Hepatic stellate cell (primary cell): ENCODE results near the gene HHAT.
"Not testable (repeated sequence)": the region's sequence is repeated elsewhere in the genome, so short reads cannot be mapped to it uniquely, and the experiment has no call there.

Experiments
- DNase-seq: peaks from one replicate; pipeline ENCODE4 v3.0.0; 2011; ENCODE audit warnings: low spot score

HHAT gene

GRCh38 chr1:210397252-210397651, 68.5 kb downstream of the HHAT start:
- DNase-seq, result no peak

GRCh38 chr1:210397681-210398080, 69.0 kb downstream of the HHAT start:
- no peak for DNase-seq

- DNase-seq, result no peak
These were observed 69.8 kb downstream of the HHAT start for GRCh38 chr1:210398466-210398865.

GRCh38 chr1:210400043-210400840, 71.5 kb downstream of the HHAT start:
- peak; percentile 70 for DNase-seq

GRCh38 chr1:210402560-210402959, 73.9 kb downstream of the HHAT start:
- DNase-seq, result no peak

- DNase-seq, result no peak
These were observed 76.6 kb downstream of the HHAT start for GRCh38 chr1:210405316-210405715.

- not testable (repeated sequence) for DNase-seq
These were observed 77.6 kb downstream of the HHAT start for GRCh38 chr1:210406341-210406740.

GRCh38 chr1:210407207-210407886, 78.6 kb downstream of the HHAT start:
- peak; percentile 61 for DNase-seq

GRCh38 chr1:210407887-210408252, 79.2 kb downstream of the HHAT start:
- no peak for DNase-seq

GRCh38 chr1:210412240-210412639, 83.5 kb downstream of the HHAT start:
- no peak for DNase-seq

GRCh38 chr1:210413951-210414350, 85.2 kb downstream of the HHAT start:
- no peak for DNase-seq

GRCh38 chr1:210415846-210416448, 87.2 kb downstream of the HHAT start:
- DNase-seq, result no peak

- no peak for DNase-seq
These were observed 88.0 kb downstream of the HHAT start for GRCh38 chr1:210416681-210417080.

GRCh38 chr1:210417881-210418280, 89.2 kb downstream of the HHAT start:
- no peak for DNase-seq

GRCh38 chr1:210418863-210419650, 90.4 kb downstream of the HHAT start:
- DNase-seq, result no peak

GRCh38 chr1:210426696-210427095, 98.0 kb downstream of the HHAT start:
- not testable (repeated sequence) for DNase-seq

GRCh38 chr1:210428696-210429095, 100.0 kb downstream of the HHAT start:
- no peak for DNase-seq

- DNase-seq, result no peak
These were observed 105.5 kb downstream of the HHAT start for GRCh38 chr1:210434223-210434622.

GRCh38 chr1:210437111-210437510, 108.4 kb downstream of the HHAT start:
- no peak for DNase-seq

GRCh38 chr1:210437781-210438180, 109.1 kb downstream of the HHAT start:
- DNase-seq, result no peak

- peak; percentile 54 for DNase-seq
These were observed 110.5 kb downstream of the HHAT start for GRCh38 chr1:210438928-210439841.
